CD14-positive monocyte (primary cell): ENCODE data around the gene ARFGAP1. TPM values are rescaled to one million over a fixed set of nuclear protein-coding genes. Genes with fewer than 3 reads are reported as not detected.

Experiments
- DNase-seq, 3 donors: peaks; one replicate each; pipeline ENCODE4 v3.0.0-alpha.2; 2011 to 2022
- H2AFZ ChIP-seq: 2 replicates; pipeline ENCODE4 v1.6.0; 2012; ENCODE audit warnings: mild to moderate bottlenecking, low read depth, low read length, inconsistent platforms; ENCODE audit not compliant: insufficient read depth, poor library complexity, severe bottlenecking
- H3K27ac ChIP-seq, 2 donors: 1 replicate in 1 of 2; 2 replicates in 1 of 2; pipeline ENCODE4 v1.5.1; 2012 to 2013; ENCODE audit warnings: low read length in 2 of 2, control low read depth in 1 of 2, inconsistent platforms in 1 of 2, low read depth in 1 of 2, mild to moderate bottlenecking in 1 of 2
- H3K27me3 ChIP-seq, 2 donors: one replicate each; pipeline versions ENCODE4 v1.6.0 to v1.6.1; 2011 to 2013; ENCODE audit warnings: low read length in 2 of 2; ENCODE audit not compliant: control insufficient read depth in 2 of 2, insufficient read depth in 2 of 2
- H3K36me3 ChIP-seq, 2 donors: replicated peaks in 1 of 2; 1 replicate in 1 of 2; 2 replicates in 1 of 2; pipeline versions ENCODE4 v1.5.1 to v1.6.1; 2012 to 2013; ENCODE audit warnings: low read length in 2 of 2, control low read depth in 1 of 2, inconsistent platforms in 1 of 2, mild to moderate bottlenecking in 1 of 2; ENCODE audit not compliant: insufficient read depth in 2 of 2, control insufficient read depth in 1 of 2
- H3K4me1 ChIP-seq, 2 donors: 1 replicate in 1 of 2; 2 replicates in 1 of 2; pipeline versions ENCODE4 v1.5.1 to v1.6.1; 2012 to 2013; ENCODE audit warnings: low read length in 2 of 2, control low read depth in 1 of 2, inconsistent platforms in 1 of 2, mild to moderate bottlenecking in 1 of 2, moderate library complexity in 1 of 2; ENCODE audit not compliant: insufficient read depth in 2 of 2, control insufficient read depth in 1 of 2
- H3K4me2 ChIP-seq: replicated peaks from 2 replicates; pipeline ENCODE3; 2012; ENCODE audit warnings: low read length, moderate library complexity, mild to moderate bottlenecking; ENCODE audit not compliant: poor library complexity, severe bottlenecking; ENCODE audit errors: extremely low read depth
- H3K4me3 ChIP-seq, 3 experiments: fragments of 200-600 bp in 1 of 3; sonication (generic) in 1 of 3; replicated peaks in 1 of 3; 1 replicate in 2 of 3; 2 replicates in 1 of 3; pipeline ENCODE4 v1.5.1; 2011 to 2013; ENCODE audit warnings: low read length in 3 of 3, mild to moderate bottlenecking in 3 of 3, control low read depth in 2 of 3, low read depth in 2 of 3, inconsistent platforms in 1 of 3, moderate library complexity in 1 of 3
- H3K79me2 ChIP-seq: 2 replicates; pipeline ENCODE4 v1.6.0; 2012; ENCODE audit warnings: mild to moderate bottlenecking, control low read depth, inconsistent platforms, low read length, moderate library complexity; ENCODE audit not compliant: insufficient read depth
- H3K9ac ChIP-seq: 2 replicates; pipeline ENCODE4 v1.6.0; 2017; ENCODE audit warnings: low read length, mild to moderate bottlenecking; ENCODE audit not compliant: insufficient read depth, poor library complexity, severe bottlenecking
- H3K9me3 ChIP-seq, 2 donors: replicated peaks in 1 of 2; 1 replicate in 1 of 2; 2 replicates in 1 of 2; pipeline versions ENCODE4 v1.5.1 to v1.6.1; 2012 to 2013; ENCODE audit warnings: low read length in 2 of 2, control low read depth in 1 of 2; ENCODE audit not compliant: control insufficient read depth in 1 of 2, insufficient read depth in 1 of 2
- H4K20me1 ChIP-seq: 2 replicates; pipeline ENCODE4 v1.6.0; 2012; ENCODE audit warnings: mild to moderate bottlenecking, low read length, control low read depth, moderate library complexity; ENCODE audit not compliant: insufficient read depth
- H3K27ac Mint-ChIP-seq, 7 donors: one replicate each; pipeline ENCODE4 v1.8.0; 2020; ENCODE audit warnings: mild to moderate bottlenecking in 7 of 7, mixed read lengths in 7 of 7, moderate library complexity in 6 of 7, inconsistent platforms in 2 of 7
- H3K27me3 Mint-ChIP-seq, 3 donors: one replicate each; pipeline ENCODE4 v1.8.0; 2021 to 2022; ENCODE audit warnings: low read depth in 3 of 3, mild to moderate bottlenecking in 3 of 3, mixed read lengths in 3 of 3, moderate library complexity in 3 of 3, inconsistent platforms in 1 of 3
- H3K36me3 Mint-ChIP-seq, 2 donors: one replicate each; pipeline ENCODE4 v1.8.0; 2020; ENCODE audit warnings: mixed read lengths in 2 of 2, inconsistent platforms in 1 of 2, mild to moderate bottlenecking in 1 of 2
- H3K4me1 Mint-ChIP-seq: one replicate; pipeline ENCODE4 v1.8.0; 2020; ENCODE audit warnings: mild to moderate bottlenecking, mixed read lengths
- H3K4me3 Mint-ChIP-seq, 2 donors: one replicate each; pipeline ENCODE4 v1.8.0; 2020; ENCODE audit warnings: mild to moderate bottlenecking in 2 of 2, mixed read lengths in 2 of 2, moderate library complexity in 1 of 2
- H3K9me3 Mint-ChIP-seq, 7 donors: one replicate each; pipeline ENCODE4 v1.8.0; 2020 to 2022; ENCODE audit warnings: mixed read lengths in 7 of 7, mild to moderate bottlenecking in 6 of 7, moderate library complexity in 6 of 7, inconsistent platforms in 2 of 7
- CTCF ChIP-seq: fragments of 200-600 bp; IDR thresholded peaks from one replicate; pipeline ENCODE4 v1.8.0; 2022; ENCODE audit warnings: antibody characterized with exemption, mild to moderate bottlenecking
- WGBS: methylation state at CpG from one replicate; pipeline ENCODE4 v1.1.5; 2013; ENCODE audit warnings: missing lambda C conversion rate; ENCODE audit not compliant: insufficient coverage; 5-methylcytosine and 5-hydroxymethylcytosine counted together
- intact Hi-C, 2 donors: fragments of 100-400 bp; cut with micrococcal nuclease; formaldehyde crosslinking; loops; one replicate each; pipeline versions ENCODE4 v1.15.0 to v1.15.1; 2023
- polyA plus RNA-seq, 3 donors: library from polyadenylated mRNA; depleted of rRNA in 1 of 3; unstranded in 2 of 3; stranded (reverse) in 1 of 3; fragments of 300-500 nt in 2 of 3; fragments of >200 nt in 1 of 3; fragmentation: Illumina TruSeq in 2 of 3; gene quantifications; 1 replicate in 2 of 3; 2 replicates in 1 of 3; pipeline ENCODE4 v1.2.3, GENCODE V29; 2012 to 2021

ARFGAP1 gene
- polyA plus RNA-seq, 3 donors, result 11.2 to 99.8 (median 14.1) TPM

- Histone ChIP-seq H3K36me3 (no peaks in the 10 kb centered on the region), H3K4me3 (no peak overlapping the region), H3K27ac (no peak overlapping the region), H3K9ac (no peak overlapping the region), H4K20me1 (no peaks in the 10 kb centered on the region), H2AFZ (no peak overlapping the region), H3K79me2 (no peaks in the 10 kb centered on the region), H3K27me3 (peaks cover 0 to 3% of the 10 kb centered on the region in 2 donors), H3K9me3 (no peaks in the 10 kb centered on the region), H3K4me2 (no peak overlapping the region), H3K4me1 (no peaks in the 10 kb centered on the region)
- no peaks in the 10 kb centered on the region for H3K36me3 Mint-ChIP-seq
- no peaks in the 10 kb centered on the region for H3K9me3 Mint-ChIP-seq
- H3K4me3 Mint-ChIP-seq, result no peak overlapping the region
- intact Hi-C loops, result no loop called here
- no peaks in the 10 kb centered on the region for H3K4me1 Mint-ChIP-seq
- peaks cover 2 to 7% (median 7%) of the 10 kb centered on the region in 3 donors for H3K27me3 Mint-ChIP-seq
- TF ChIP-seq CTCF, result no peak
- no peak overlapping the region for H3K27ac Mint-ChIP-seq
- DNase-seq, result no peak
- 85% methylated on average over 6 of the region's 18 CpGs for WGBS
Measured at GRCh38 chr20:63317601-63318291, 45.1 kb downstream of the ARFGAP1 start.

GRCh38 chr20:63318391-63319163, 46.0 kb downstream of the ARFGAP1 start:
- no peak overlapping the region for H3K27ac ChIP-seq
- no peak overlapping the region for H3K4me3 Mint-ChIP-seq
- intact Hi-C loops, result no loop called here
- no peaks in the 10 kb centered on the region for H3K9me3 ChIP-seq
- no peaks in the 10 kb centered on the region for H3K4me1 Mint-ChIP-seq
- H2AFZ ChIP-seq, result no peak overlapping the region
- peaks cover 0 to 3% of the 10 kb centered on the region in 2 donors for H3K27me3 ChIP-seq
- H4K20me1 ChIP-seq, result no peaks in the 10 kb centered on the region
- no peaks in the 10 kb centered on the region for H3K36me3 Mint-ChIP-seq
- H3K9ac ChIP-seq, result no peak overlapping the region
- H3K27ac Mint-ChIP-seq, result no peak overlapping the region
- H3K4me3 ChIP-seq, result no peak overlapping the region
- H3K4me1 ChIP-seq, result no peaks in the 10 kb centered on the region
- no peak overlapping the region for H3K4me2 ChIP-seq
- no peak for TF ChIP-seq CTCF
- no peaks in the 10 kb centered on the region for H3K9me3 Mint-ChIP-seq
- no peak for DNase-seq
- WGBS, result 94% methylated on average over 22 of the region's 24 CpGs
- no peaks in the 10 kb centered on the region for H3K36me3 ChIP-seq
- peaks cover 3 to 11% (median 8%) of the 10 kb centered on the region in 3 donors for H3K27me3 Mint-ChIP-seq
- H3K79me2 ChIP-seq, result no peaks in the 10 kb centered on the region
